IMR-90 (cell line): ENCODE measurements around the gene PTPRG. TPM values are rescaled to one million over a fixed set of nuclear protein-coding genes. Genes with fewer than 3 reads are reported as not detected.

Experiments
- ATAC-seq: fragments of 200-7000 bp; cut with Tn5 transposase; 2 replicates; pipeline ENCODE4 v1.9.1; 2020; ENCODE audit warnings: low read depth, mild to moderate bottlenecking, moderate library complexity
- BruUV-seq: library from RNA; stranded (reverse); fragments of 400-500 nt; replicated peaks from 2 replicates; lab custom pipeline; 2021; lab: Mats Ljungman, UMichigan
- CTCF ChIA-PET: fragments of 300-600 bp; formaldehyde crosslinking; extraction: SDS; loops from one replicate; lab custom pipeline; 2021; ENCODE audit warnings: antibody characterized with exemption; lab: Yijun Ruan, JAX
- POLR2A ChIA-PET: fragments of 300-600 bp; sonication (Branson Sonifier 250); formaldehyde crosslinking; loops from one replicate; lab custom pipeline; 2022; ENCODE audit warnings: antibody characterized with exemption; ENCODE audit not compliant: unreplicated experiment; lab: Charles Lee
- DNase-seq: peaks from one replicate; pipeline ENCODE4 v3.0.0; 2013
- H2AFZ ChIP-seq: replicated peaks from 2 replicates; pipeline ENCODE3; 2013; ENCODE audit warnings: low read length, mild to moderate bottlenecking; ENCODE audit not compliant: poor library complexity
- H2AK5ac ChIP-seq: 2 replicates; pipeline ENCODE4 v1.6.1; 2013; ENCODE audit warnings: low read depth, low read length, inconsistent platforms
- H2AK9ac ChIP-seq: replicated peaks from 2 replicates; pipeline ENCODE3; 2013; ENCODE audit warnings: mild to moderate bottlenecking, low read depth, low read length, moderate library complexity; ENCODE audit not compliant: poor library complexity
- H2BK120ac ChIP-seq: 2 replicates; pipeline ENCODE4 v1.6.1; 2013; ENCODE audit warnings: low read depth, low read length, inconsistent platforms
- H2BK15ac ChIP-seq: 3 replicates; pipeline ENCODE4 v1.6.1; 2013; ENCODE audit warnings: low read depth, low read length, inconsistent platforms
- H2BK20ac ChIP-seq: 2 replicates; pipeline ENCODE4 v1.6.1; 2013; ENCODE audit warnings: low read depth, mild to moderate bottlenecking, inconsistent platforms, low read length, moderate library complexity
- H2BK5ac ChIP-seq: 2 replicates; pipeline ENCODE4 v1.6.1; 2013; ENCODE audit warnings: mild to moderate bottlenecking, low read depth, low read length, inconsistent platforms; ENCODE audit not compliant: poor library complexity, severe bottlenecking
- H3K14ac ChIP-seq: replicated peaks from 2 replicates; pipeline ENCODE4 v1.6.1; 2013; ENCODE audit warnings: low read depth, low read length, inconsistent platforms
- H3K18ac ChIP-seq: 2 replicates; pipeline ENCODE4 v1.6.1; 2013; ENCODE audit warnings: low read depth, low read length, control low read depth
- H3K23ac ChIP-seq: 2 replicates; pipeline ENCODE4 v1.6.1; 2013; ENCODE audit warnings: low read depth, low read length, inconsistent platforms
- H3K27ac ChIP-seq: 2 replicates; pipeline ENCODE4 v1.5.1; 2013; ENCODE audit warnings: mild to moderate bottlenecking, control low read depth, low read length; ENCODE audit not compliant: insufficient read depth
- H3K27me3 ChIP-seq: 2 replicates; pipeline ENCODE4 v1.6.1; 2013; ENCODE audit warnings: low read length; ENCODE audit not compliant: control insufficient read depth, insufficient read depth
- H3K36me3 ChIP-seq: 2 replicates; pipeline ENCODE4 v1.6.1; 2013; ENCODE audit warnings: low read length, mixed read lengths; ENCODE audit not compliant: control insufficient read depth, insufficient read depth
- H3K4ac ChIP-seq: 2 replicates; pipeline ENCODE4 v1.6.1; 2013; ENCODE audit warnings: low read depth, low read length, inconsistent platforms
- H3K4me1 ChIP-seq: 2 replicates; pipeline ENCODE4 v1.6.1; 2013; ENCODE audit warnings: low read length, mixed read lengths; ENCODE audit not compliant: control insufficient read depth, insufficient read depth
- H3K4me2 ChIP-seq: 2 replicates; pipeline ENCODE4 v1.6.1; 2013; ENCODE audit warnings: low read depth, mild to moderate bottlenecking, control low read depth, low read length, moderate library complexity
- H3K4me3 ChIP-seq: 2 replicates; pipeline ENCODE4 v1.5.1; 2013; ENCODE audit warnings: low read depth, mild to moderate bottlenecking, control low read depth, low read length, moderate library complexity; ENCODE audit not compliant: insufficient read depth
- H3K56ac ChIP-seq: 2 replicates; pipeline ENCODE4 v1.6.1; 2013; ENCODE audit warnings: low read length, inconsistent platforms; ENCODE audit not compliant: insufficient read depth; ENCODE audit errors: extremely low read depth
- H3K79me1 ChIP-seq, 2 experiments: 2 replicates each; pipeline ENCODE4 v1.6.1; 2013; ENCODE audit warnings: low read length in 2 of 2, inconsistent platforms in 1 of 2, low read depth in 1 of 2
- H3K9ac ChIP-seq: 2 replicates; pipeline ENCODE4 v1.6.1; 2013; ENCODE audit warnings: low read depth, low read length, control low read depth
- H3K9me1 ChIP-seq: 2 replicates; pipeline ENCODE4 v1.6.1; 2013; ENCODE audit warnings: low read length, inconsistent platforms; ENCODE audit not compliant: insufficient read depth
- H3K9me3 ChIP-seq: 2 replicates; pipeline ENCODE4 v1.6.1; 2013; ENCODE audit warnings: low read length; ENCODE audit not compliant: control insufficient read depth, insufficient read depth
- H4K20me1 ChIP-seq: 2 replicates; pipeline ENCODE4 v1.6.1; 2013; ENCODE audit warnings: low read length, inconsistent platforms; ENCODE audit not compliant: insufficient read depth
- H4K5ac ChIP-seq: 2 replicates; pipeline ENCODE4 v1.6.1; 2013; ENCODE audit warnings: mild to moderate bottlenecking, low read depth, low read length, control low read depth
- H4K8ac ChIP-seq, 2 experiments: 2 replicates each; pipeline ENCODE4 v1.6.1; 2013; ENCODE audit warnings: low read depth in 2 of 2, low read length in 2 of 2, control low read depth in 1 of 2, inconsistent platforms in 1 of 2
- H4K91ac ChIP-seq: 2 replicates; pipeline ENCODE4 v1.6.1; 2013; ENCODE audit warnings: low read depth, low read length, inconsistent platforms; ENCODE audit not compliant: insufficient read depth
- BHLHE40 ChIP-seq: fragments of 150-350 bp; IDR thresholded peaks from 2 replicates; pipeline ENCODE4 v1.6.1; 2016; ENCODE audit warnings: mild to moderate bottlenecking, low read depth, low read length
- CEBPB ChIP-seq: IDR thresholded peaks from 2 replicates; pipeline ENCODE4 v1.6.1; 2012; ENCODE audit warnings: low read depth, low read length, improper control_type of control experiment
- CHD1 ChIP-seq: IDR thresholded peaks from 2 replicates; pipeline ENCODE4 v1.6.1; 2012; ENCODE audit warnings: low read depth, low read length, improper control_type of control experiment
- CTCF ChIP-seq: conservative IDR thresholded peaks from 2 replicates; pipeline ENCODE4 v1.5.1; 2012; ENCODE audit warnings: mild to moderate bottlenecking, low read depth, low read length, improper control_type of control experiment
- FOS ChIP-seq: fragments of 150-350 bp; IDR thresholded peaks from 2 replicates; pipeline ENCODE4 v1.6.1; 2016; ENCODE audit warnings: low read depth, low read length
- MXI1 ChIP-seq: IDR thresholded peaks from 2 replicates; pipeline ENCODE4 v1.6.1; 2012; ENCODE audit warnings: low read depth, mild to moderate bottlenecking, low read length, moderate library complexity, borderline replicate concordance
- NFE2L2 ChIP-seq: fragments of 150-350 bp; IDR thresholded peaks from 2 replicates; pipeline ENCODE4 v1.6.1; 2016; ENCODE audit warnings: low read depth, mild to moderate bottlenecking, low read length
- POLR2A ChIP-seq: IDR thresholded peaks from 2 replicates; pipeline ENCODE4 v1.6.1; 2012; ENCODE audit warnings: mild to moderate bottlenecking, low read depth, low read length
- RAD21 ChIP-seq: IDR thresholded peaks from 2 replicates; pipeline ENCODE4 v1.6.1; 2012; ENCODE audit warnings: low read length, improper control_type of control experiment
- RCOR1 ChIP-seq: IDR thresholded peaks from 2 replicates; pipeline ENCODE4 v1.6.1; 2012; ENCODE audit warnings: mild to moderate bottlenecking, low read length, improper control_type of control experiment; ENCODE audit not compliant: insufficient replicate concordance
- WGBS, 2 experiments: methylation state at CpG; one replicate each; pipeline versions ENCODE4 v1.1.5 to v1.1.7; 2013; ENCODE audit warnings: missing lambda C conversion rate in 2 of 2; ENCODE audit not compliant: insufficient read length in 1 of 2; ENCODE audit errors: extremely low coverage in 2 of 2; 5-methylcytosine and 5-hydroxymethylcytosine counted together
- dilution Hi-C: fragments of 300-500 bp; cut with HindIII; formaldehyde crosslinking; loops from one replicate; pipeline ENCODE4 v1.14.3; 2018; ENCODE audit warnings: low sequenced_read_pairs; ENCODE audit not compliant: unreplicated experiment
- in situ Hi-C: fragments of 300-500 bp; cut with MboI; formaldehyde crosslinking; loops from 3 replicates; pipeline ENCODE4 v1.14.3; 2019; ENCODE audit warnings: low sequenced_read_pairs, inconsistent platforms, mixed read lengths
- intact Hi-C: fragments of 100-400 bp; cut with micrococcal nuclease; formaldehyde crosslinking; loops from 2 replicates; pipeline ENCODE4 v1.10.0; 2022
- polyA plus RNA-seq, 3 experiments: library from polyadenylated mRNA; depleted of rRNA; stranded (reverse); fragments of >200 nt; gene quantifications; 2 replicates each; pipeline ENCODE4 v1.2.3, GENCODE V29; 2012; ENCODE audit warnings: low replicate concordance in 1 of 3
- total RNA-seq: library from RNA; depleted of rRNA; stranded (reverse); fragments of >200 nt; gene quantifications from 2 replicates; pipeline ENCODE4 v1.2.3, GENCODE V29; 2012

PTPRG gene
- total and polyA plus RNA-seq, 2 of the 4 experiments (the other 2 are of a cell fraction) = 7.7 to 31.0 TPM

DNA sequence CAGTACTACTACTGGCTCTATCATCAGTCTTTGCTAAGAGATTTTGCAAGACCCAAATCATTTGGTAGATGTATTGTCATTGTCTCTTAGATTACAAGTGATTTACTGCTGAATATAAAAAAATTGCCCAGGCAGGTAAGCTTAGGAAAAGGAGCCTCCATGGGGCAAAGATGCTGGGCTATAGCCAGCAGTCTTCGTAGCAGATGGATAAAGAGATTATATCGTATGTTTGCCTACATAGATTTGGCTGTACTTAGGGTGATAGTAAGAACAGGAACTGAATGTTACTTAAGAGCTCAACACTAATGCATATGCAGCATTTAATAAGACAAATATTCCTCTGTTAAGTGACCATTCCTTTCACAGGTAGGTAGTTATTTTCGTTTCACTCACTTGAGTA lies 48.9 kb downstream of the PTPRG start:
- ATAC-seq (no peak), DNase-seq (no peak)
- Histone ChIP-seq H3K9me1 (peaks cover 5% of the 10 kb centered on the region), H2BK120ac (no peak overlapping the region), H4K8ac (no peak overlapping the region), H3K56ac (no peak overlapping the region), H3K18ac (no peak overlapping the region), H2BK20ac (no peak overlapping the region), H3K36me3 (peaks cover 6% of the 10 kb centered on the region), H3K4me1 (peaks cover 2% of the 10 kb centered on the region; the same call in 1 of the 2 replicates), H3K4me2 (no peak overlapping the region), H2BK15ac (no peak overlapping the region), H3K79me1 (peaks cover 18 to 74% of the 10 kb centered on the region in 2 experiments), H4K5ac (no peak overlapping the region), H3K14ac (no peak overlapping the region), H3K27ac (no peak overlapping the region), H3K27me3 (no peaks in the 10 kb centered on the region), H3K4me3 (no peak overlapping the region), H4K91ac (no peak overlapping the region), H3K4ac (no peak overlapping the region), H3K9ac (no peak overlapping the region), H3K9me3 (no peaks in the 10 kb centered on the region), H2AK5ac (no peak overlapping the region), H3K23ac (no peak overlapping the region), H2BK5ac (no peak overlapping the region), H4K20me1 (peaks cover 8% of the 10 kb centered on the region; the same call in 1 of the 2 replicates), H2AFZ (no peak overlapping the region), H2AK9ac (no peak overlapping the region)
- ChIA-PET POLR2A (no interaction called here), CTCF (no interaction called here)
- TF ChIP-seq CHD1 (no peak), RAD21 (no peak), FOS (no peak), POLR2A (no peak), CTCF (no peak), CEBPB (no peak), NFE2L2 (no peak), RCOR1 (no peak), BHLHE40 (no peak), MXI1 (no peak)
- BruUV-seq = no TSS peak
- dilution Hi-C loops (no loop called here), intact Hi-C loops (no loop called here), in situ Hi-C loops (no loop called here)
- WGBS, 2 experiments = no CpG with 5 or more reads among the region's 3 CpGs
